HFF-Myc (cell line): ENCODE data around the gene KLHL25.

Experiments used
- DNase-seq: peaks from one replicate; pipeline ENCODE4 v3.0.0-alpha.2; 2011; ENCODE audit warnings: low read depth; ENCODE audit errors: extremely low read depth
- H3K4me3 ChIP-seq: replicated peaks from 2 replicates; pipeline ENCODE4 v1.5.1; 2011; ENCODE audit warnings: low read depth, mild to moderate bottlenecking, control low read depth, low read length
- TF ChIP-seq, protein P1 (sequence below): IDR thresholded peaks from 2 replicates; pipeline ENCODE4 v1.5.1; 2012; ENCODE audit warnings: mild to moderate bottlenecking, low read depth, low read length, control low read depth; ENCODE audit errors: missing control alignments

The KLHL25 gene

DNA sequence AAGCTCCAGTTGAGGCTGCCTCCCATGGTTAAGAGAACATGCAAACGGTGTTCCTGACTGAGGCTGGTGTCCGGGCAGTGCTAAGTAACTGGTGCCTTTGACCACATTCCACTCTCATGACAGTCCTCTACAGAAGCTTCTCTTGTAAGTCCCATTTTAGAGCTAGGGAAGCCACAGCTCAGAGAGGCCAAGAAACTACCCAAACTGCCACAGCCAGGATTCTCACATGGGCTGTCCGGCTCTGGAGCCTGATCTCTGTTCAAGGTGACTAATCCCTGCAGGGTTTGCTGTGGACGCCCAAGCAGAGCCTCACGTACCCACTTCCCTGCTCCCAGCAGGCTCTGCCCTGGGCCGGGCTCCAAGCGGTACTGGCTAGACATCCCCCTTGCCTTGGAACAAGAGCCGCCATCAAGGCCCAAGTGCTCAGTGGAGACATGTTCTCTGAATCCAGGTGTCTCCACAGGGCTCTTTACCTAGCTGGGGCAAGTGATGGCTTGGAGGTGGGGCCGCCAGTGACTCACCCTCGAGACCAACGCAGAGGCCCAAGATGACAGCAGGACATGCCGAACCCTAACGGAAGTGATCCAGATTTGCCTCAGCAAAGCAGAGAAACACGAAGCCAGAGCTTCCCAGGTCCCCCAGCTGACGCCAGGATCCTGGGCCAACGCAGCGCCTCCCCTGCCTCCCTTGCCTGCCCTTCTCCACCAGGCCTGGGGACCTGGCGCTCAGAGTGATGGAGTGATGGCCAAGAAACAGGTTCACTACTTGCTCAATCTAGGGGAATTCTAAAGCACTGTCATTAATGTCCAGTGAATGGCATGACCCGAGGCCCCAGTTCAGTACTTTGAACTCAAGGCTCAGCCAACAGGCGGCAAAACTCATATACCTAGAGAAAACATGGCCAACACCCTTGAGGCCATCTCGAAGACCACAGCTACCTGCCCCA, 24.4 kb downstream of the KLHL25 start:
- no peak overlapping the region for H3K4me3 ChIP-seq
- TF ChIP-seq, protein P1, sequence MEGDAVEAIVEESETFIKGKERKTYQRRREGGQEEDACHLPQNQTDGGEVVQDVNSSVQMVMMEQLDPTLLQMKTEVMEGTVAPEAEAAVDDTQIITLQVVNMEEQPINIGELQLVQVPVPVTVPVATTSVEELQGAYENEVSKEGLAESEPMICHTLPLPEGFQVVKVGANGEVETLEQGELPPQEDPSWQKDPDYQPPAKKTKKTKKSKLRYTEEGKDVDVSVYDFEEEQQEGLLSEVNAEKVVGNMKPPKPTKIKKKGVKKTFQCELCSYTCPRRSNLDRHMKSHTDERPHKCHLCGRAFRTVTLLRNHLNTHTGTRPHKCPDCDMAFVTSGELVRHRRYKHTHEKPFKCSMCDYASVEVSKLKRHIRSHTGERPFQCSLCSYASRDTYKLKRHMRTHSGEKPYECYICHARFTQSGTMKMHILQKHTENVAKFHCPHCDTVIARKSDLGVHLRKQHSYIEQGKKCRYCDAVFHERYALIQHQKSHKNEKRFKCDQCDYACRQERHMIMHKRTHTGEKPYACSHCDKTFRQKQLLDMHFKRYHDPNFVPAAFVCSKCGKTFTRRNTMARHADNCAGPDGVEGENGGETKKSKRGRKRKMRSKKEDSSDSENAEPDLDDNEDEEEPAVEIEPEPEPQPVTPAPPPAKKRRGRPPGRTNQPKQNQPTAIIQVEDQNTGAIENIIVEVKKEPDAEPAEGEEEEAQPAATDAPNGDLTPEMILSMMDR: no peak
- DNase-seq: no peak

DNA sequence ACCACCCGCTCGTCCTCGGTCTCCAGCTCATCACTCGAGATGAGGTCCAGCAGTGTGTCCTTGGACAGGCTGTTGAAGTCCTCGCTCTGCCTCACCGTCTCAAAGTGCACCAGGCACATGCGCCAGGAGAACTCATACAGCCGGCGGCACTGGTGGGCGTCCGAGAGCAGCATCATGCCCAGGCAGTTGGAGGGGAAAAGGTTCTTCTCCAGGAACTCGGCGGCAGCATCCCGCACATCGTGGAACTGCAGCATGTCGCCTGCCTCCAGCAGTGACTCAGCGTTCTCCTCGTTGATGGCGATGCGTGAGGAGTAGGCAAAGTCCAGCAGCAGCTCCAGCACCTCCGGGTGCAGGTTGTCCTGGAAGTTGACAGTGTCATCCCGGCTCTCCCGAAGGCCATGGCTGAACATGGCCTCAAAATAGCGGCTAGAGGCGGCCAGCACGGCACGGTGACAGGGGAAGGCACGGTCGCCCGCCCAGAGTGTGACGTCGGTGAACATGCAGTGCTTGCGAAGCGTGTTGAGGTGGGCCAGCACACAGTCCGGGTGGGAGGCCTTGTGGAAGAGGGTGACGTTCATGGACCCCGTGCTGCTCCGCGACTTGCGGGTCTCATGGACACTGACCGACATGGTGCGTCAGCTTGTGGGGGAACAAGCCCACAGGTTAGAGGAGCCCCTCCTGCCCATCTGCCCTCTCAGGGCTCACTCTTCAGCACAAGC, 25.4 kb downstream of the KLHL25 start:
- DNase-seq: no peak
- TF ChIP-seq, protein P1: no peak
- no peak overlapping the region for H3K4me3 ChIP-seq

DNA sequence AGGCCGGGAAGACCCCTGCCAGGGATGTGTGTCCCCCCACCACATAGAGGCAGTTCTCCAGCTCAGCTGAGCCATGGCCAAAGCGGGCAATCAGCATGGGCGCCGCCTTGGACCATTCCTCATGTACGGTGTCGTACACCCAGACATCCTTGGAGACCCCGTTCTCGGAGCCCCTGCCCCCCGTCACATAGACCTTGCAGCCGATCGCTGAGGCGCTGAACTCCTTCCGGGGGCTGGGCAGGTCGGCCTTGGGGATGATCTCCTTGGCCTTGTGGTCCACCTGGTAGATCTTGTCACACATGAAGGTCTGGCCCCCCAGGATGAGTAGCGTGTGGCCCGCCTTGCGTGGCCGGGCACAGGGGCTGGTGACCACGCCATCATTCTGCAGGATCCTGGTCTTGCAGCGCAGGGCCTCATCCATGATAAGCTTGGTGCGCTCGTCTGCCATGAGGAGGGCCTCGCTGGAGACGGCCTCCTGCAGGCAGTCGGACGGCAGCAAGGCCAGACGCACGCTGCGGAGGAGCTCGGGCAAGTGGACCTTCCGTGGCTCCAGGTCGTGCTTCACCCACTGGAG, 26.0 kb downstream of the KLHL25 start:
- no peak for DNase-seq
- TF ChIP-seq, protein P1: no peak
- no peak overlapping the region for H3K4me3 ChIP-seq

DNA sequence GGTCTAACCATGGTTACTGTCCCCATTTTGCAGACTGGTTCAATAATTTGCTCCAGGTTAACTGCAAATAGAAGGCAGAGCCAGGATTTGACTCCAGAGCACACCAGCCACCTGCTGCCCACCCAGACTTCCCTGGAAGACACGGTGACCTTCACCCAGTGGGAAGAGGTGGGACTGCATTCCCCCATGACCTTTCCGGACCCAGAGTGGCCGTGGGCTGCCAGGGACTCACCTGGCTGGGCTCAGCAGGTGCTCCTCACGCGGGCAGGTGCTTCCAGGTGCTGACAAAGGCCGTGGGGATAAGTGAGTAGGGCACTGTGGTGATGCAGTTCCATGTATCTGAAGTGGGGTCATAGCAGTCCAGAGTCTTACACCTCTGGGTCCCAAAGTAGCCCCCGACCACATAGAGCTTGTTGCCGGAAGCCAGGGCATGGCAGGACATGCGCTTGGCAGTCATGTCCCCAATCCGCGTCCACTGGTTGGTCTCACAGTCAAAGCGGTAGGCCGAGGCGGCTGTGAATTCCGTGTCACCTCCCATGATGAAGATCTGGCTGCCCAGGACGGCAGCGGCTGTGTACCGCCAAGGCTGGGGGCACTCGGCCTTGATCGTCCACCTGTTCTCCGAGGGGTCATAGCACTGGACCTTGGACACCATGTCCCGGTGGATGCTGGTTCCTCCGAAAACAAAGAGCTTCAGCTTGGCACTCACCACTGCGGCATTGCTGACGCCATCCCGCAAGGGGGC, 26.8 kb downstream of the KLHL25 start:
- TF ChIP-seq, protein P1: no peak
- H3K4me3 ChIP-seq: no peak overlapping the region
- no peak for DNase-seq

DNA sequence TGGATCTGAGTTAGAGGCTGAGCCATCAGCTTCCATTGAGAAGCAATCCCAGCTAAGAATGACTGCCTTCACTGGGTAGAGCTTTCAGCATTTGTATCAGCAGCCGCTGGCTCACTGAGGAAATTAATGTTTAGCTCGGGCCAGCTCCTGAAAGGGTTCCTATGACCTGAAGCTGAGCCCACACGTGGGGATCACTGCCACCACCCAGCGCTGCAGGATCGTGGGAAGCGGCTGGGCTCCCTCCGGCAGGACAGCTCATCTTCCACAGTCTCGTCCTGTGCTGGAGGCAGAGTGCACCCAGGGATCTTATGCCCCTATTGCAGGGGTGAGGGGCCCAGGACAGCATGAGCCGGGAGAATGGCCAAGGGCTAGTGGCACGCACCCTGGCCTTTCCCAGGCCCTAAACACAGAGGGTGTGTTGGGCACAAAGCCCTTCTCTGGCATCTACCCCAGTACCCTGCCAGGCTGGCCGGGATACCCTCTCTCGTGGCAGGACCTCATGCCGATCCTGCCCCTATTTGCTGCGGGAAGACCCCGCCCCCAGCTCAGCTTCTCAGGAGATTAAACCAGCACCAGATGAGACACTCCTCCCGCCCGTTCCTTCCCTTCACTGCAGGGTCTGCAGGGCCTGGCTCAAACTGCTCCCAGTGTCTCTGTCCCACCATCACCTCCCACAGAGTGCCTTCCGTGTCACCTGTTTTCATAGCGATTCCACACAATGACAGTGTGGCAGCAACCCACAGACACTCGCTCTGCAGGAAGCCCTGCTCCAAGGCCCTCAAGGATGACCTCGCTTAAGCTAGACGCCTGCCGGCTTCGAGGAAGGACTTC, 28.5 kb downstream of the KLHL25 start:
- DNase-seq: no peak
- no peak overlapping the region for H3K4me3 ChIP-seq
- TF ChIP-seq, protein P1: no peak
